Panc1 (cell line): Measurements from ENCODE around the gene ADAMTS10. TPM values are rescaled to one million over a fixed set of nuclear protein-coding genes. Genes with fewer than 3 reads are reported as not detected.

Source experiments
- ATAC-seq: fragments of 200-7000 bp; cut with Tn5 transposase; 2 replicates; pipeline ENCODE4 v1.9.1; 2020; ENCODE audit warnings: mild to moderate bottlenecking, moderate library complexity
- BruUV-seq: library from RNA; stranded (reverse); fragments of 400-500 nt; replicated peaks from 2 replicates; lab custom pipeline; 2021; lab: Mats Ljungman, UMichigan
- CTCF ChIA-PET: fragments of 300-600 bp; sonication (Branson Sonifier 250); formaldehyde crosslinking; loops from one replicate; lab custom pipeline; 2022; ENCODE audit warnings: antibody characterized with exemption; lab: Charles Lee
- POLR2A ChIA-PET: fragments of 300-600 bp; sonication (Branson Sonifier 250); formaldehyde crosslinking; loops from one replicate; lab custom pipeline; 2022; ENCODE audit warnings: antibody characterized with exemption; lab: Charles Lee
- DNase-seq: peaks from one replicate; pipeline ENCODE4 v3.0.0-alpha.2; 2010; ENCODE audit warnings: low read depth, low spot score
- H3K27ac ChIP-seq: 2 replicates; pipeline ENCODE4 v1.5.1; 2011; ENCODE audit warnings: mild to moderate bottlenecking, low read length, inconsistent platforms
- H3K27me3 ChIP-seq: fragments of 200-500 bp; sonication (Bioruptor generic); 2 replicates; pipeline ENCODE4 v1.6.0; 2014; ENCODE audit warnings: low read length, inconsistent platforms; ENCODE audit not compliant: control insufficient read depth, insufficient read depth
- H3K36me3 ChIP-seq: fragments of 200-500 bp; sonication (Bioruptor generic); 2 replicates; pipeline ENCODE4 v1.5.1; 2014; ENCODE audit warnings: inconsistent platforms, mild to moderate bottlenecking, low read length, moderate library complexity; ENCODE audit not compliant: control insufficient read depth, insufficient read depth
- H3K4me1 ChIP-seq: 2 replicates; pipeline ENCODE4 v1.5.1; 2011; ENCODE audit warnings: inconsistent platforms, mild to moderate bottlenecking, low read length, moderate library complexity; ENCODE audit not compliant: control insufficient read depth, insufficient read depth
- H3K4me3 ChIP-seq, 2 experiments: 2 replicates each; pipeline ENCODE4 v1.5.1; 2011 to 2012; ENCODE audit warnings: low read depth in 2 of 2, low read length in 2 of 2, mild to moderate bottlenecking in 2 of 2, inconsistent platforms in 1 of 2, moderate library complexity in 1 of 2
- H3K9me3 ChIP-seq: fragments of 200-500 bp; sonication (Bioruptor generic); 2 replicates; pipeline ENCODE4 v1.5.1; 2014; ENCODE audit warnings: low read depth, mild to moderate bottlenecking, inconsistent platforms, low read length, moderate library complexity; ENCODE audit not compliant: control insufficient read depth, insufficient read depth
- CTCF ChIP-seq: fragments of 450-650 bp; IDR thresholded peaks from 2 replicates; pipeline ENCODE4 v1.5.1; 2017; ENCODE audit warnings: mild to moderate bottlenecking
- POLR2AphosphoS5 ChIP-seq: IDR thresholded peaks from 2 replicates; pipeline ENCODE4 v1.6.1; 2012; ENCODE audit warnings: mild to moderate bottlenecking, low read depth, low read length, moderate library complexity
- REST ChIP-seq, 2 experiments: IDR thresholded peaks; 2 replicates each; pipeline ENCODE4 v1.6.1; 2011 to 2012; ENCODE audit warnings: low read depth in 2 of 2, control low read depth in 1 of 2, low read length in 1 of 2, mild to moderate bottlenecking in 1 of 2, moderate library complexity in 1 of 2; ENCODE audit not compliant: insufficient read depth in 1 of 2
- SIN3A ChIP-seq: IDR thresholded peaks from 2 replicates; pipeline ENCODE4 v1.6.1; 2012; ENCODE audit warnings: low read depth, mild to moderate bottlenecking, low read length, moderate library complexity, borderline replicate concordance; ENCODE audit not compliant: insufficient read depth
- TCF7L2 ChIP-seq: IDR thresholded peaks from 2 replicates; pipeline ENCODE4 v1.6.1; 2011; ENCODE audit warnings: mild to moderate bottlenecking, low read depth, low read length, inconsistent platforms
- in situ Hi-C: cut with HindIII; loops from 2 replicates; pipeline ENCODE4 v1.10.0; 2016; ENCODE audit warnings: low sequenced_read_pairs, low pct_unique_long_range_greater_than_20kb
- intact Hi-C: fragments of 100-400 bp; cut with micrococcal nuclease; formaldehyde crosslinking; loops from one replicate; pipeline ENCODE4 v1.10.0; 2022; ENCODE audit not compliant: unreplicated experiment
- total RNA-seq: library from RNA; stranded (reverse); gene quantifications from one replicate; pipeline ENCODE4 v1.2.1, GENCODE V29; 2021; ENCODE audit not compliant: unreplicated experiment

Gene ADAMTS10
- total RNA-seq, 1 experiment from 2014 or later, result 10.0 TPM

GRCh38 chr19:8648240-8648639 lies 37.7 kb upstream of the ADAMTS10 start:
- CTCF ChIA-PET, result interaction anchor here (0.7 kb wide), 1 partner anchor 715 kb away, joined by 4 read pairs; the partner anchor contains the start of gene ZNF177

GRCh38 chr19:8643860-8644653 lies 33.5 kb upstream of the ADAMTS10 start:
- ATAC-seq (no peak), DNase-seq (no peak)
- Histone ChIP-seq H3K9me3 (no peaks in the 10 kb centered on the region), H3K36me3 (no peaks in the 10 kb centered on the region), H3K27ac (no peak overlapping the region), H3K27me3 (no peaks in the 10 kb centered on the region), H3K4me3 (no peak overlapping the region), H3K4me1 (0 out of 2 replicates have a peak, but pooled peaks cover 4% of the 10 kb centered on the region)
- intact Hi-C loops (no loop called here), in situ Hi-C loops (no loop called here)
- POLR2A ChIA-PET, result no interaction called here
- CTCF ChIA-PET, result interaction anchor here (0.6 to 0.7 kb wide), 2 partner anchors 19 to 373 kb away, joined by 4 to 8 read pairs; no protein-coding TSS in a partner anchor
- no TSS peak for BruUV-seq
- TF ChIP-seq REST (IDR thresholded peaks at IDR 0.05; ENCODE audit: insufficient read depth in 1 of 2, low read depth in 2 of 2, low read length in 1 of 2) (no peak), TCF7L2 (no peak), SIN3A (no peak), POLR2AphosphoS5 (no peak)

More at GRCh38 chr19:8648240-8648639, 37.7 kb upstream of the ADAMTS10 start:
- no peak for ATAC-seq
- H3K27ac ChIP-seq, result no peak overlapping the region
- in situ Hi-C loops (no loop called here), intact Hi-C loops (no loop called here)
- BruUV-seq, result no TSS peak
- no peaks in the 10 kb centered on the region for H3K4me1 ChIP-seq
- H3K36me3 ChIP-seq, result no peaks in the 10 kb centered on the region
- H3K9me3 ChIP-seq, result no peaks in the 10 kb centered on the region
- no peak for DNase-seq
- no peak for TF ChIP-seq CTCF
- TF ChIP-seq REST (IDR thresholded peaks at IDR 0.05; ENCODE audit: insufficient read depth in 1 of 2, low read depth in 2 of 2, low read length in 1 of 2), result no peak
- no peak for TF ChIP-seq SIN3A
- TF ChIP-seq POLR2AphosphoS5, result no peak
- no peak for TF ChIP-seq TCF7L2
- H3K4me3 ChIP-seq, result no peak overlapping the region
- POLR2A ChIA-PET, result no interaction called here
- no peaks in the 10 kb centered on the region for H3K27me3 ChIP-seq
